ENCODE data around the gene TBCD. TPM values are rescaled to one million over a fixed set of nuclear protein-coding genes. Genes with fewer than 3 reads are reported as not detected.

TBCD gene
- polyA plus RNA-seq, 2 donors: 54.4 to 62.8 TPM

- H3K27ac ChIP-seq (ENCODE audit: low read depth in 2 of 2, low read length in 1 of 2): no peak overlapping the region
- H3K27me3 ChIP-seq (ENCODE audit: control insufficient read depth in 1 of 2, insufficient read depth in 2 of 2, low read length in 2 of 2): no peaks in the 10 kb centered on the region
- 92 to 93% methylated on average over 35 of the region's 35 CpGs for WGBS, 2 donors
- peaks cover 6 to 46% of the 10 kb centered on the region in 2 donors for H3K4me1 ChIP-seq (ENCODE audit: control insufficient read depth in 2 of 2, insufficient read depth in 2 of 2, low read length in 1 of 2)
- no peaks in the 10 kb centered on the region for H3K9me3 ChIP-seq (ENCODE audit: control insufficient read depth in 2 of 2, insufficient read depth in 1 of 2, low read depth in 1 of 2, low read length in 1 of 2)
- peaks cover 0 to 14% of the 10 kb centered on the region in 2 donors for H3K36me3 ChIP-seq (ENCODE audit: control insufficient read depth in 2 of 2, insufficient read depth in 2 of 2, low read length in 1 of 2)
- H3K4me3 ChIP-seq (ENCODE audit: low read depth in 1 of 2, low read length in 2 of 2): no peak overlapping the region
Observed at GRCh38 chr17:82870091-82870491, 118.2 kb downstream of the TBCD start.

GRCh38 chr17:82870541-82870940 is 118.7 kb downstream of the TBCD start:
- Histone ChIP-seq H3K36me3 (ENCODE audit: control insufficient read depth in 2 of 2, insufficient read depth in 2 of 2, low read length in 1 of 2) (peaks cover 0 to 14% of the 10 kb centered on the region in 2 donors), H3K27me3 (ENCODE audit: control insufficient read depth in 1 of 2, insufficient read depth in 2 of 2, low read length in 2 of 2) (no peaks in the 10 kb centered on the region), H3K9me3 (ENCODE audit: control insufficient read depth in 2 of 2, insufficient read depth in 1 of 2, low read depth in 1 of 2, low read length in 1 of 2) (no peaks in the 10 kb centered on the region), H3K4me3 (ENCODE audit: low read depth in 1 of 2, low read length in 2 of 2) (no peak overlapping the region), H3K27ac (ENCODE audit: low read depth in 2 of 2, low read length in 1 of 2) (peak overlapping the region; percentile 81 to 90), H3K4me1 (ENCODE audit: control insufficient read depth in 2 of 2, insufficient read depth in 2 of 2, low read length in 1 of 2) (peaks cover 6 to 42% of the 10 kb centered on the region in 2 donors)
- 94 to 96% methylated on average over 14 of the region's 14 CpGs for WGBS, 2 donors

- H3K27me3 ChIP-seq (ENCODE audit: control insufficient read depth in 1 of 2, insufficient read depth in 2 of 2, low read length in 2 of 2): no peaks in the 10 kb centered on the region
- H3K4me1 ChIP-seq (ENCODE audit: control insufficient read depth in 2 of 2, insufficient read depth in 2 of 2, low read length in 1 of 2): peaks cover 6 to 39% of the 10 kb centered on the region in 2 donors
- 72 to 78% methylated on average over 28 to 31 of the region's 31 CpGs for WGBS, 2 donors
- H3K9me3 ChIP-seq (ENCODE audit: control insufficient read depth in 2 of 2, insufficient read depth in 1 of 2, low read depth in 1 of 2, low read length in 1 of 2): no peaks in the 10 kb centered on the region
- H3K4me3 ChIP-seq (ENCODE audit: low read depth in 1 of 2, low read length in 2 of 2): no peak overlapping the region
- H3K27ac ChIP-seq (ENCODE audit: low read depth in 2 of 2, low read length in 1 of 2): peak overlapping the region; percentile 81 to 90
- peaks cover 0 to 14% of the 10 kb centered on the region in 2 donors for H3K36me3 ChIP-seq (ENCODE audit: control insufficient read depth in 2 of 2, insufficient read depth in 2 of 2, low read length in 1 of 2)
Observed at GRCh38 chr17:82871056-82871775, 119.4 kb downstream of the TBCD start.

GRCh38 chr17:82871776-82872561 is 120.1 kb downstream of the TBCD start:
- Histone ChIP-seq H3K36me3 (ENCODE audit: control insufficient read depth in 2 of 2, insufficient read depth in 2 of 2, low read length in 1 of 2) (peaks cover 0 to 14% of the 10 kb centered on the region in 2 donors), H3K27ac (ENCODE audit: low read depth in 2 of 2, low read length in 1 of 2) (peak overlapping the region; percentile 81 to 90), H3K9me3 (ENCODE audit: control insufficient read depth in 2 of 2, insufficient read depth in 1 of 2, low read depth in 1 of 2, low read length in 1 of 2) (no peaks in the 10 kb centered on the region), H3K27me3 (ENCODE audit: control insufficient read depth in 1 of 2, insufficient read depth in 2 of 2, low read length in 2 of 2) (no peaks in the 10 kb centered on the region), H3K4me1 (ENCODE audit: control insufficient read depth in 2 of 2, insufficient read depth in 2 of 2, low read length in 1 of 2) (peaks cover 6 to 32% of the 10 kb centered on the region in 2 donors), H3K4me3 (ENCODE audit: low read depth in 1 of 2, low read length in 2 of 2) (no peak overlapping the region)
- 87 to 89% methylated on average over 40 to 41 of the region's 41 CpGs for WGBS, 2 donors

GRCh38 chr17:82872591-82873520 is 121.0 kb downstream of the TBCD start:
- H3K9me3 ChIP-seq (ENCODE audit: control insufficient read depth in 2 of 2, insufficient read depth in 1 of 2, low read depth in 1 of 2, low read length in 1 of 2): no peaks in the 10 kb centered on the region

GRCh38 chr17:82873521-82873920 is 121.7 kb downstream of the TBCD start:
- H3K27ac ChIP-seq (ENCODE audit: low read depth in 2 of 2, low read length in 1 of 2): peak overlapping the region in 1 of 2 donors; percentile 97
- H3K36me3 ChIP-seq (ENCODE audit: control insufficient read depth in 2 of 2, insufficient read depth in 2 of 2, low read length in 1 of 2): peaks cover 0 to 14% of the 10 kb centered on the region in 2 donors
- 97 to 98% methylated on average over 19 of the region's 19 CpGs for WGBS, 2 donors
- H3K9me3 ChIP-seq (ENCODE audit: control insufficient read depth in 2 of 2, insufficient read depth in 1 of 2, low read depth in 1 of 2, low read length in 1 of 2): no peaks in the 10 kb centered on the region
- H3K4me1 ChIP-seq (ENCODE audit: control insufficient read depth in 2 of 2, insufficient read depth in 2 of 2, low read length in 1 of 2): peaks cover 6 to 29% of the 10 kb centered on the region in 2 donors
- H3K4me3 ChIP-seq (ENCODE audit: low read depth in 1 of 2, low read length in 2 of 2): no peak overlapping the region
- no peaks in the 10 kb centered on the region for H3K27me3 ChIP-seq (ENCODE audit: control insufficient read depth in 1 of 2, insufficient read depth in 2 of 2, low read length in 2 of 2)

More at GRCh38 chr17:82872591-82873520, 121.0 kb downstream of the TBCD start:
- Histone ChIP-seq H3K27ac (ENCODE audit: low read depth in 2 of 2, low read length in 1 of 2) (peak overlapping the region in 1 of 2 donors; percentile 97), H3K36me3 (ENCODE audit: control insufficient read depth in 2 of 2, insufficient read depth in 2 of 2, low read length in 1 of 2) (peaks cover 0 to 14% of the 10 kb centered on the region in 2 donors), H3K4me1 (ENCODE audit: control insufficient read depth in 2 of 2, insufficient read depth in 2 of 2, low read length in 1 of 2) (peaks cover 6 to 29% of the 10 kb centered on the region in 2 donors), H3K27me3 (ENCODE audit: control insufficient read depth in 1 of 2, insufficient read depth in 2 of 2, low read length in 2 of 2) (no peaks in the 10 kb centered on the region), H3K4me3 (ENCODE audit: low read depth in 1 of 2, low read length in 2 of 2) (no peak overlapping the region)
- 91 to 93% methylated on average over 33 of the region's 33 CpGs for WGBS, 2 donors

GRCh38 chr17:82874011-82874835 is 122.4 kb downstream of the TBCD start:
- WGBS, 2 donors: 57 to 74% methylated on average over 34 of the region's 34 CpGs
- H3K4me1 ChIP-seq (ENCODE audit: control insufficient read depth in 2 of 2, insufficient read depth in 2 of 2, low read length in 1 of 2): peaks cover 6 to 31% of the 10 kb centered on the region in 2 donors
- peak overlapping the region; percentile 97 for H3K27ac ChIP-seq (ENCODE audit: low read depth in 2 of 2, low read length in 1 of 2)
- no peaks in the 10 kb centered on the region for H3K9me3 ChIP-seq (ENCODE audit: control insufficient read depth in 2 of 2, insufficient read depth in 1 of 2, low read depth in 1 of 2, low read length in 1 of 2)
- H3K4me3 ChIP-seq (ENCODE audit: low read depth in 1 of 2, low read length in 2 of 2): no peak overlapping the region
- no peaks in the 10 kb centered on the region for H3K27me3 ChIP-seq (ENCODE audit: control insufficient read depth in 1 of 2, insufficient read depth in 2 of 2, low read length in 2 of 2)
- H3K36me3 ChIP-seq (ENCODE audit: control insufficient read depth in 2 of 2, insufficient read depth in 2 of 2, low read length in 1 of 2): peaks cover 0 to 14% of the 10 kb centered on the region in 2 donors

- 37 to 65% methylated on average over 19 of the region's 19 CpGs for WGBS, 2 donors
- Histone ChIP-seq H3K4me3 (ENCODE audit: low read depth in 1 of 2, low read length in 2 of 2) (peak overlapping the region; percentile 2 to 12), H3K27me3 (ENCODE audit: control insufficient read depth in 1 of 2, insufficient read depth in 2 of 2, low read length in 2 of 2) (no peaks in the 10 kb centered on the region), H3K27ac (ENCODE audit: low read depth in 2 of 2, low read length in 1 of 2) (peak overlapping the region; percentile 97), H3K9me3 (ENCODE audit: control insufficient read depth in 2 of 2, insufficient read depth in 1 of 2, low read depth in 1 of 2, low read length in 1 of 2) (no peaks in the 10 kb centered on the region), H3K36me3 (ENCODE audit: control insufficient read depth in 2 of 2, insufficient read depth in 2 of 2, low read length in 1 of 2) (peaks cover 0 to 11% of the 10 kb centered on the region in 2 donors), H3K4me1 (ENCODE audit: control insufficient read depth in 2 of 2, insufficient read depth in 2 of 2, low read length in 1 of 2) (peaks cover 6 to 26% of the 10 kb centered on the region in 2 donors)
Observed at GRCh38 chr17:82875407-82875856, 123.6 kb downstream of the TBCD start.

All from esophagus (tissue), 2 donors.